Left ventricle myocardium inferior (tissue), 1 donor: ENCODE data around the gene ASNSD1. TPM values are rescaled to one million over a fixed set of nuclear protein-coding genes. Genes with fewer than 3 reads are reported as not detected.
A peak's percentile ranks its signal among the peaks of the same experiment; 100 is the strongest.

Experiments used
- DNase-seq: peaks from one replicate; pipeline ENCODE4 v3.0.0-alpha.2; 2020
- H3K27ac ChIP-seq: fragments of 200-600 bp; replicated peaks from 2 replicates; pipeline ENCODE4 v1.8.0; 2021
- H3K27me3 ChIP-seq: fragments of 200-600 bp; 2 replicates; pipeline ENCODE4 v1.8.0; 2021; ENCODE audit warnings: low read depth
- H3K36me3 ChIP-seq: fragments of 200-600 bp; 2 replicates; pipeline ENCODE4 v1.8.0; 2021
- H3K4me1 ChIP-seq: fragments of 200-600 bp; 2 replicates; pipeline ENCODE4 v1.8.0; 2021
- H3K4me3 ChIP-seq: fragments of 200-600 bp; 2 replicates; pipeline ENCODE4 v1.8.0; 2021; ENCODE audit warnings: mild to moderate bottlenecking, moderate library complexity
- H3K9me3 ChIP-seq: fragments of 200-600 bp; replicated peaks from 2 replicates; pipeline ENCODE4 v1.8.0; 2021
- CTCF ChIP-seq: fragments of 200-600 bp; IDR thresholded peaks from 2 replicates; pipeline ENCODE4 v1.8.0; 2021; ENCODE audit warnings: antibody characterized with exemption, mild to moderate bottlenecking, borderline replicate concordance
- intact Hi-C: fragments of 100-400 bp; cut with micrococcal nuclease; formaldehyde crosslinking; loops from one replicate; pipeline ENCODE4 v1.11.0; 2022
- total RNA-seq: library from RNA; stranded (reverse); fragmentation: NEBNext Ultra II Directional; extraction: Animal tissue kit (Norgen Biotek cat#: 25700); gene quantifications from one replicate; pipeline ENCODE4 v1.2.1, GENCODE V29; 2021
- donor health status: DM: no; HTN: yes; CAD: no; lungs with severe emphysema.

ASNSD1 gene
- total RNA-seq, 1 donor from 2014 or later = 31.6 TPM

DNA sequence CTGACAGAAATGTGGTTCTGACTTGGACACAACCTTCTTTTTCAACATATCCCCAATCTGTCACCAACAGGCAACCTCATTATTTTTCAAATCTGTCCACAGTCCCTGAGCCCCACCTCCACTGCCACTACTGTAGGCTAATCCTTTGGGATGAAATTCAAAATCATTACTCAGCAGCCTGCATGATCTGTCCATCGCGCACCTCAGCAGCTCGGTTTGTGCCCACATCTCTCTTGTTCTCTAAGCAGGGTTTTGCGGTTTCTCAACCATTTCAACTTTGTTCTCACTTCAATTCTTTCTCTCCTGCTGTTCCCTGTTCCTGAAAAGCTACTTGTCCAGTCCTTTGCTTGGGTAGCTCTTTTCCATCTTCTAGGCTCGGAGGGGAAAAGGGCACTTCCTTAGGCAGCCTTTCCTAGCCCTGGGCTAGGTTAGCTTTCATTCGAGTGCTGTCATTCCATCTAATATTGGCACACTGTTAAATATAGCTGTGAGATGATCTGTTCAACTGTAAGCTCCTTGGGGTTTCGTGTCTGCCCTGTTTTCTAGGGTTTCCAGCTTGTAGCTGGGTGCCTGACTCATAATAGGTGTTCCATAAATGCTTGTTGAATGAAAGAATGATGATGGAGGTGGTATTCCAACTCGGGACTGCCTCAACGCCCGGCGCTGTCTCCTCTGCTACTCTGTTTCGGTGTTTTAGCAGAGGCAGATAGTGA lies 12.6 kb downstream of the ASNSD1 start:
- peaks cover 10% of the 10 kb centered on the region for H3K9me3 ChIP-seq
- no peak for TF ChIP-seq CTCF

DNA sequence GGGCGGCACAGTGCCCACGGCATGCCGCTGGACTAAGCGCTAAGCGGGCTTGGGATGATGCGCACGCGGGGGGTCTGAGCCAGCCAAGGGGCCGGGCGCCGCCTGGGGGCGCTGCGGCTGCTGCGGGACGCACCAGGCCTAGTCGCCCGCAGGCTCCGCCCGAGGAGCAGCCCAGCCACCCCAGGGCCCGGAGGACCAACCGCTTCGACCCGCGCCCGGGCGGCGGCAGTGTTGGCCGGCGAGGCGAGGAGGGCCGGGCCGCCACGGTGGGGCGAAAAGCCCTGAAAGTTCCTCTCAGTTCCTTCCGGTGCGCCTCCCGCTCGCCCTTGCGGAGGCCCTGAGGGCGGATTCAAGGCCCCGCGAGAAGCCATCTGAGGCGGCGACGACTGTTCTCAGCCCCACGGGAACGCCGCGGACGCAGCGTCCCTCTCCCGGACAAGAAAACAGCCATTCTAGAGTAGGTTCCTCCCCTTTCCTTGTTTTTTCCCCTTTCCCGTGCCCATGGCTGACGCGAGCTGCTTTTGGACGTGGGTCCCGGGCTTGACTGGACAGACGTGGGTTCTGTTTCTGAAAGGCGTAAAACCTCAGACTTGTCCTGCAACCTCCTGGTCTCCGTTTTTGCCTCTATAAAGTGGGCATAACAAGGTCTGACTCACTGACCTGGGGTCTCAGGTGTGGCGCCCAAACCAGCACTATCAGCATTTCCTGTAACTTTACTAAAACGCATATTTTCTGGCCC lies 13.3 kb downstream of the ASNSD1 start, which contains the start of gene ANKAR:
ANKAR (plus strand) TSS at position 297 of the 739 bp plus-strand sequence. CDS start 1,821 bp downstream, outside the sequence.
- Histone ChIP-seq H3K27me3 (no peaks in the 10 kb centered on the region), H3K4me1 (peaks cover 27% of the 10 kb centered on the region), H3K27ac (peak within 1 kb of the TSS; percentile 94), H3K36me3 (peaks cover 30% of the 10 kb centered on the region), H3K9me3 (peaks cover 18% of the 10 kb centered on the region), H3K4me3 (peak within 1 kb of the TSS; percentile 69)
- intact Hi-C loops = no loop called here
- peak; percentile 94 for TF ChIP-seq CTCF
- DNase-seq = peak; percentile 93

More for the DNA sequence above, 12.6 kb downstream of the ASNSD1 start:
- Histone ChIP-seq H3K4me3 (peak overlapping the region; percentile 69), H3K27me3 (no peaks in the 10 kb centered on the region), H3K27ac (peak overlapping the region; percentile 94), H3K4me1 (peaks cover 23% of the 10 kb centered on the region), H3K36me3 (peaks cover 37% of the 10 kb centered on the region)
- intact Hi-C loops = no loop called here
- no peak for DNase-seq

- no peak for TF ChIP-seq CTCF
- DNase-seq = no peak
- Histone ChIP-seq H3K4me1 (peaks cover 28% of the 10 kb centered on the region), H3K27ac (no peak overlapping the region), H3K36me3 (peaks cover 11% of the 10 kb centered on the region), H3K4me3 (no peak overlapping the region), H3K9me3 (peaks cover 18% of the 10 kb centered on the region), H3K27me3 (no peaks in the 10 kb centered on the region)
- intact Hi-C loops = no loop called here
These were observed 15.2 kb downstream of the ASNSD1 start for GRCh38 chr2:189676471-189676870.

DNA sequence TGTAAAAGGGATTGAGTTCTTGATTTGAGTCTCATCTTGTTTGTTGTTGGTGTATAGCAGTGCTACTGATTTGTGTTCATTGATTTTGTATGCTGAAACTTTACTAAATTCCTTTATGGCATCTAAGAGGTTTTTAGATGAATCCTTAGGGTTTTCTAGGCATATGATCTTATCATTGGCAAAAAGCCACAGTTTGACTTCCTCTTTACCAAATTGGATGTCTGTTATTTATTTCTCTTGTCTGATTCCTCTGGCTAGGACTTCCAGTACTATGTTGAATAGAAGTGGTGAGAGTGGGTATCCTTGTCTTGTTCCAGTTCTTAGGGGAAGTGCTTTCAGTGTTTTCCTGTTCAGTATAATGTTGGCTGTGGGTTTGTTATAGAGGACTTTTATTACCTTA lies 18.0 kb downstream of the ASNSD1 start:
- intact Hi-C loops = no loop called here
- Histone ChIP-seq H3K4me3 (no peak overlapping the region), H3K27me3 (no peaks in the 10 kb centered on the region), H3K4me1 (peaks cover 24% of the 10 kb centered on the region), H3K27ac (no peak overlapping the region), H3K36me3 (peaks cover 5% of the 10 kb centered on the region), H3K9me3 (peaks cover 18% of the 10 kb centered on the region)
- no peak for DNase-seq
- no peak for TF ChIP-seq CTCF

GRCh38 chr2:189681203-189681602 lies 19.9 kb downstream of the ASNSD1 start:
- H3K9me3 ChIP-seq = peaks cover 18% of the 10 kb centered on the region
- no peak for DNase-seq
- H3K27ac ChIP-seq = no peak overlapping the region
- peaks cover 5% of the 10 kb centered on the region for H3K36me3 ChIP-seq
- H3K4me1 ChIP-seq = peaks cover 16% of the 10 kb centered on the region
- H3K27me3 ChIP-seq = no peaks in the 10 kb centered on the region
- no peak overlapping the region for H3K4me3 ChIP-seq
- no peak for TF ChIP-seq CTCF
- intact Hi-C loops = no loop called here
